GM12878 (cell line): ENCODE results near the gene XPO1. TPM values are rescaled to one million over a fixed set of nuclear protein-coding genes. Genes with fewer than 3 reads are reported as not detected.
"Not testable (repeated sequence)": the region's sequence is repeated elsewhere in the genome, so short reads cannot be mapped to it uniquely, and the experiment has no call there.

ENCODE experiments used
- ATAC-seq: fragments of 200-7000 bp; cut with Tn5 transposase; 3 replicates; pipeline ENCODE4 v1.9.1; 2020; ENCODE audit warnings: mild to moderate bottlenecking, moderate library complexity
- BruUV-seq: library from RNA; stranded (reverse); fragments of 400-500 nt; replicated peaks from 2 replicates; lab custom pipeline; 2021; lab: Mats Ljungman, UMichigan
- CTCF ChIA-PET: fragments of 300-600 bp; sonication (Branson Sonifier 250); formaldehyde crosslinking; extraction: SDS; loops from one replicate; lab custom pipeline; 2021; ENCODE audit warnings: inconsistent platforms; lab: Yijun Ruan, JAX
- POLR2A ChIA-PET: fragments of 350-600 bp; formaldehyde crosslinking; extraction: SDS; loops from one replicate; lab custom pipeline; 2021; ENCODE audit warnings: inconsistent platforms; lab: Charles Lee
- RAD21 ChIA-PET: fragments of 300-600 bp; sonication (Branson Sonifier 250); formaldehyde crosslinking; loops from one replicate; lab custom pipeline; 2023; ENCODE audit warnings: antibody characterized with exemption; ENCODE audit not compliant: unreplicated experiment; lab: Charles Lee
- SMC1A ChIA-PET: fragments of 300-600 bp; sonication (Branson Sonifier 250); formaldehyde crosslinking; loops from one replicate; lab custom pipeline; 2023; ENCODE audit not compliant: unreplicated experiment, uncharacterized antibody; lab: Charles Lee
- DNase-seq: peaks from one replicate; pipeline ENCODE4 v3.0.0-alpha.2; 2011; ENCODE audit warnings: low read depth, low spot score
- FAIRE-seq: peaks from 3 replicates; lab custom pipeline; 2011; peaks lifted over from hg19 to GRCh38; lab: Jason Lieb, UNC
- H2AFZ ChIP-seq: 2 replicates; pipeline ENCODE4 v1.6.0; 2011; ENCODE audit warnings: low read depth, low read length, control low read depth; ENCODE audit not compliant: control insufficient read depth
- H3K27ac ChIP-seq: 2 replicates; pipeline ENCODE4 v1.5.1; 2011; ENCODE audit warnings: control low read depth; ENCODE audit not compliant: control insufficient read depth, insufficient read depth
- H3K27me3 ChIP-seq, 2 experiments: replicated peaks in 1 of 2; 2 replicates each; pipeline versions ENCODE4 v1.6.0 to v1.6.1; 2011; ENCODE audit warnings: low read length in 1 of 2; ENCODE audit not compliant: control insufficient read depth in 2 of 2, insufficient read depth in 2 of 2
- H3K36me3 ChIP-seq, 2 experiments: 2 replicates each; pipeline ENCODE4 v1.5.1; 2011; ENCODE audit warnings: low read length in 1 of 2; ENCODE audit not compliant: control insufficient read depth in 2 of 2, insufficient read depth in 2 of 2
- H3K4me1 ChIP-seq: 2 replicates; pipeline ENCODE4 v1.6.1; 2011; ENCODE audit warnings: mild to moderate bottlenecking, low read length, moderate library complexity, mixed read lengths; ENCODE audit not compliant: control insufficient read depth, insufficient read depth
- H3K4me2 ChIP-seq: 2 replicates; pipeline ENCODE4 v1.6.0; 2011; ENCODE audit warnings: control low read depth; ENCODE audit not compliant: control insufficient read depth, insufficient read depth
- H3K4me3 ChIP-seq: fragments of 200-600 bp; sonication (generic); 2 replicates; pipeline ENCODE4 v1.5.1; 2016
- H3K79me2 ChIP-seq: 2 replicates; pipeline ENCODE4 v1.6.0; 2011; ENCODE audit warnings: low read length; ENCODE audit not compliant: control insufficient read depth, insufficient read depth
- H3K9ac ChIP-seq: 2 replicates; pipeline ENCODE4 v1.8.0; 2011; ENCODE audit warnings: low read length, control low read depth, mixed read lengths; ENCODE audit not compliant: control insufficient read depth, insufficient read depth
- H3K9me3 ChIP-seq: replicated peaks from 3 replicates; pipeline ENCODE4 v1.5.1; 2011; ENCODE audit warnings: mild to moderate bottlenecking, low read length; ENCODE audit not compliant: control insufficient read depth, insufficient read depth
- H4K20me1 ChIP-seq: 2 replicates; pipeline ENCODE4 v1.6.0; 2011; ENCODE audit not compliant: control insufficient read depth, insufficient read depth
- LARP7 ChIP-seq: fragments of 450-650 bp; IDR thresholded peaks from 2 replicates; pipeline ENCODE4 v1.6.1; 2017; ENCODE audit warnings: mild to moderate bottlenecking
- MTA3 ChIP-seq: IDR thresholded peaks from 2 replicates; pipeline ENCODE4 v1.6.1; 2012; ENCODE audit warnings: low read length, inconsistent platforms, borderline replicate concordance
- NBN ChIP-seq: fragments of 450-650 bp; IDR thresholded peaks from 2 replicates; pipeline ENCODE4 v1.6.1; 2016
- RAD21 ChIP-seq: IDR thresholded peaks from 2 replicates; pipeline ENCODE4 v1.6.1; 2011; ENCODE audit warnings: mild to moderate bottlenecking, low read depth, low read length, moderate library complexity; ENCODE audit not compliant: insufficient read depth
- RCOR1 ChIP-seq: conservative IDR thresholded peaks from 2 replicates; pipeline ENCODE4 v1.6.1; 2012; ENCODE audit warnings: low read depth, low read length, improper control_type of control experiment
- SRF ChIP-seq, 2 experiments: IDR thresholded peaks; 2 replicates each; pipeline ENCODE4 v1.6.1; 2011; ENCODE audit warnings: low read depth in 2 of 2, low read length in 2 of 2, mild to moderate bottlenecking in 1 of 2, moderate library complexity in 1 of 2
- STAT3 ChIP-seq: IDR thresholded peaks from 2 replicates; pipeline ENCODE4 v1.6.1; 2011; ENCODE audit warnings: low read depth, low read length, improper control_type of control experiment
- SUZ12 ChIP-seq: fragments of 200-600 bp; sonication (generic); IDR thresholded peaks from one replicate; pipeline ENCODE4 v1.6.1; 2018; ENCODE audit warnings: antibody characterized with exemption, mild to moderate bottlenecking; ENCODE audit not compliant: unreplicated experiment
- WGBS: methylation state at CpG from one replicate; pipeline ENCODE4 v1.1.6; 2016; ENCODE audit warnings: low lambda C conversion rate; ENCODE audit not compliant: insufficient replicate concordance, insufficient coverage; ENCODE audit errors: missing lambda C conversion rate; 5-methylcytosine and 5-hydroxymethylcytosine counted together
- in situ Hi-C: fragments of 300-500 bp; cut with MboI; formaldehyde crosslinking; loops from 9 replicates; pipeline ENCODE4 v1.14.3; 2018; ENCODE audit warnings: mixed read lengths
- intact Hi-C: fragments of 100-400 bp; cut with micrococcal nuclease; formaldehyde crosslinking; loops from one replicate; pipeline ENCODE4 v1.14.2; 2022; ENCODE audit not compliant: unreplicated experiment
- polyA plus RNA-seq, 11 experiments: library from polyadenylated mRNA; depleted of rRNA in 4 of 11; unstranded in 6 of 11; stranded (reverse) in 5 of 11; fragments of >200 nt; fragmentation: Nextera tagmentation in 4 of 11; fragmentation: Illumina TruSeq in 1 of 11; extraction: Ambion mirVana in 4 of 11; extraction: Trizol in 1 of 11; gene quantifications; 1 replicate in 1 of 11; 2 replicates in 10 of 11; pipeline versions ENCODE4 v1.2.1 to v1.2.3, GENCODE V29; 2011 to 2016; ENCODE audit warnings: inconsistent platforms in 2 of 11, missing spikeins in 2 of 11, low read depth in 1 of 11
- total RNA-seq, 4 experiments: library from RNA; depleted of rRNA in 3 of 4; stranded (reverse); fragments of >200 nt in 3 of 4; fragmentation: Illumina TruSeq in 1 of 4; extraction: Trizol in 1 of 4; gene quantifications; 2 replicates each; pipeline versions ENCODE4 v1.2.1 to v1.2.3, GENCODE V29; 2013 to 2021

XPO1 gene
- total and polyA plus RNA-seq, 10 of the 15 experiments (the other 5 are each of a cell fraction or from before 2014, with no cell fraction given): 57.3 to 216 (median 153) TPM

DNA sequence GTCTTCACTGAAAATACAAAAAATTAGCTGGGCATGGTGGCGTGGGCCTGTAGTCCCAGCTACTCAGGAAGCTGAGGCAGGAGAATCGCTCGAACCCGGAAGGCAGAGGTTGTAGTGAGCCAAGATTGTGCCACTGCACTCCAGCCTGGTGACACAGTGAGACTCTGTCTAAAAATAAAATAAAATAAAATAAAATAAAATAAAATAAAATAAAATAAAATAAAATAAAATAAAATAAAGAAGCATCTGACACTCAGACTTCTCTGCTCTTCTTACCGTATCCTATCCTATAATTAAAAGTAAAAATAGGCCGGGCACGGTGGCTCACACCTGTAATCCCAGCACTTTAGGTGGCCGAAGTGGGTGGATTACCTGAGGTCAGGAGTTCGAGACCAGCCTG lies 46.2 kb upstream of the XPO1 start:
- H3K4me1 ChIP-seq, H3K4me2 ChIP-seq, H3K36me3 ChIP-seq, H3K9me3 ChIP-seq, in situ Hi-C loops, FAIRE-seq, H2AFZ ChIP-seq, H3K27ac ChIP-seq, H3K79me2 ChIP-seq, intact Hi-C loops, BruUV-seq, CTCF ChIA-PET, H3K9ac ChIP-seq, ATAC-seq, H3K4me3 ChIP-seq, H3K27me3 ChIP-seq, H4K20me1 ChIP-seq, DNase-seq: not testable (repeated sequence)
- RAD21 ChIA-PET: interaction anchor here (0.6 to 3.2 kb wide), 2 partner anchors 41 to 46 kb away, joined by 5 to 14 read pairs; partner anchors contain the start of gene XPO1
- WGBS: 97% methylated on average over 8 of the region's 9 CpGs
- SMC1A ChIA-PET: interaction anchor here (0.6 to 1.5 kb wide), 2 partner anchors 30 to 73 kb away, joined by 4 read pairs; no protein-coding TSS in a partner anchor
- POLR2A ChIA-PET: interaction anchor here (1.5 kb wide), 1 partner anchor 9 kb away, joined by 4 read pairs; no protein-coding TSS in a partner anchor

DNA sequence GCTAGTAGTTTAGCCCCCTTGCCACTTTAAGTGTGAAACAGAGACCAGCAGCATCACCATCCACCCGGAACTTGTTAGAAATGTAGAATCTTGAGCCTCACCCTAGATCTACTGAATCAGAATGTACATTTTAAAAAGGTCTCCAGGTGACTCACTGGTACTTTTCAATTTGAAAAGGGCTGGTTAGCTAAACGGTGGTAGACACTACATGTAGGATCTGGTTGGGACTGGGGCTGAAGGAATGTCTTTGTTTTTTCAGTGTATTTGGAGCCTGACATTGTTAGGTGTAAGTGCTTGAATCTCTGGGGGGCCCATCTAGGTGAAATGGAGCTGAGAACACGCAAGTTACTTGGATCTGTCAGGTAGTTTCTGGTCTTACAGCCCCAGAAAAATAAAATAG lies 44.0 kb upstream of the XPO1 start:
- H3K4me2 ChIP-seq: 0 out of 2 replicates have a peak overlapping the region, but pooled peaks have one; percentile 30
- no peak overlapping the region for H3K4me3 ChIP-seq
- H4K20me1 ChIP-seq: no peaks in the 10 kb centered on the region
- DNase-seq (no peak), FAIRE-seq (peak; percentile 84), ATAC-seq (no peak; the same call in 1 of the 3 replicates)
- H3K79me2 ChIP-seq: no peaks in the 10 kb centered on the region
- H3K36me3 ChIP-seq: no peaks in the 10 kb centered on the region
- ChIA-PET SMC1A (interaction anchor here (1.0 to 1.3 kb wide), 2 partner anchors 15 to 49 kb away, joined by 3 to 4 read pairs; no protein-coding TSS in a partner anchor), POLR2A (interaction anchor here (0.7 kb wide), 1 partner anchor 44 kb away, joined by 3 read pairs; the partner anchor contains the start of gene XPO1), RAD21 (interaction anchor here (1.5 kb wide), 1 partner anchor 43 kb away, joined by 6 read pairs; no protein-coding TSS in a partner anchor), CTCF (interaction anchor here (0.6 kb wide), 1 partner anchor 114 kb away, joined by 6 read pairs; no protein-coding TSS in a partner anchor)
- peaks cover 7% of the 10 kb centered on the region; the same call in 1 of the 2 replicates for H3K4me1 ChIP-seq
- peak overlapping the region; percentile 19; the same call in 1 of the 2 replicates for H3K27ac ChIP-seq
- no TSS peak for BruUV-seq
- 0 out of 2 replicates have a peak overlapping the region, but pooled peaks have one; percentile 35 for H3K9ac ChIP-seq
- H3K9me3 ChIP-seq: no peaks in the 10 kb centered on the region
- TF ChIP-seq STAT3 (no peak), RCOR1 (no peak), SRF (IDR thresholded peaks at IDR 0.05; ENCODE audit: low read depth in 2 of 2, low read length in 2 of 2) (no peak), LARP7 (no peak), SUZ12 (no peak), RAD21 (0 out of 2 replicates have a peak, but pooled peaks have one; percentile 0), MTA3 (no peak), NBN (no peak)
- WGBS: 33% methylated on average over 3 of the region's 3 CpGs
- in situ Hi-C loops (no loop called here), intact Hi-C loops (no loop called here)
- H2AFZ ChIP-seq: peak overlapping the region; percentile 92
- H3K27me3 ChIP-seq: no peaks in the 10 kb centered on the region
